GM21528 (cell line): ENCODE results near the gene HSD17B3.
"Not testable (repeated sequence)": the region's sequence is repeated elsewhere in the genome, so short reads cannot be mapped to it uniquely, and the experiment has no call there.

Experiments used
- ATAC-seq: cut with Tn5 transposase; IDR thresholded peaks from one replicate; pipeline ENCODE4 v1.9.1; 2021; ENCODE audit warnings: mild to moderate bottlenecking, moderate library complexity; ENCODE audit not compliant: unreplicated experiment, low FRiP score

The HSD17B3 gene

GRCh38 chr9:96302021-96302420, at the start of gene HSD17B3:
HSD17B3 (minus strand) TSS chr9:96302176; CDS start chr9:96302104, 72 bp downstream.
- no peak for ATAC-seq

GRCh38 chr9:96350866-96351265, 48.9 kb upstream of the HSD17B3 start:
- ATAC-seq: no peak

GRCh38 chr9:96348261-96348660, 46.3 kb upstream of the HSD17B3 start:
- no peak for ATAC-seq

- no peak for ATAC-seq
Measured at GRCh38 chr9:96345551-96345950, 43.6 kb upstream of the HSD17B3 start.

- no peak for ATAC-seq
Measured at GRCh38 chr9:96344458-96345180, 42.6 kb upstream of the HSD17B3 start.

- ATAC-seq: no peak
Measured at GRCh38 chr9:96343515-96344360, 41.8 kb upstream of the HSD17B3 start.

- no peak for ATAC-seq
Measured at GRCh38 chr9:96342571-96343245, 40.7 kb upstream of the HSD17B3 start.

- ATAC-seq: no peak
Measured at GRCh38 chr9:96340707-96341106, 38.7 kb upstream of the HSD17B3 start.

DNA sequence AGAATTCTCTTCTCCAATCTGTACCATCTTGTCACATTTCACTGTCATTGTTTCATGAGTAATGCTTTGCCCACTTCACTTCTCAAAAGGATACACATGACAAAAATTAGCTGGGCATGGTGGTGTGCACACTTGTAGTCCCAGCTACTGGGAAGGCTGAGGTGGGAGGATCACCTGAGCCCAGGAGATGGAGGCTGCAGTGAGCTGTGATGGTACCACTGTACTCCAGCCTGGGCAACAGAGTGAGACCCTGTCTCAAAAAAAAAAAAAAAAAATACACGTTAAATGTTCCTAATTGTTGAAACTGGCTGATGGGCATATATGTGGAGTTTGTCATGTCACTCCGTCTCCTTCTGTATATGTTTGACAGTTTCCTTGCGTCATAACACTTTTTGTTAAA, 36.3 kb upstream of the HSD17B3 start:
- ATAC-seq: no peak

DNA sequence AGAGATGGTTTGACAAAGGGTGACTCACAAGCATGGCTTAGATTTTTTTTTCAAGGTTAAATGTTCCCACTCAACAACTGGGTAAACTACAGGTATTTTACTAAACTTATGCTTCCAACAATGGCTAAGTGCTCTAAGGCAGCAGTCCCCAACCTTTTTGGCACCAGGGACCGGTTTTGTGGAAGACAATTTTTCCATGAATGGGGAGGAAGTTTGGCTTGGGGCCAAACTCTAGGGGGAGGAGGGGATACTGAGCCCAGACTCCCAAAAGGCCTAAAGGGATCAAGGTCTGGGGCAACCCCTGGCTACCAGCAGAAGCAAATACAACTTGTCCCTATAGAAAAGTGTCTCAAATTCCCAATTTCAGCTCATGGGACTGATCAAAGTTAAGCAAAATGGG, 32.0 kb upstream of the HSD17B3 start:
- no peak for ATAC-seq

- ATAC-seq: no peak
Measured at GRCh38 chr9:96331236-96331947, 29.4 kb upstream of the HSD17B3 start.

DNA sequence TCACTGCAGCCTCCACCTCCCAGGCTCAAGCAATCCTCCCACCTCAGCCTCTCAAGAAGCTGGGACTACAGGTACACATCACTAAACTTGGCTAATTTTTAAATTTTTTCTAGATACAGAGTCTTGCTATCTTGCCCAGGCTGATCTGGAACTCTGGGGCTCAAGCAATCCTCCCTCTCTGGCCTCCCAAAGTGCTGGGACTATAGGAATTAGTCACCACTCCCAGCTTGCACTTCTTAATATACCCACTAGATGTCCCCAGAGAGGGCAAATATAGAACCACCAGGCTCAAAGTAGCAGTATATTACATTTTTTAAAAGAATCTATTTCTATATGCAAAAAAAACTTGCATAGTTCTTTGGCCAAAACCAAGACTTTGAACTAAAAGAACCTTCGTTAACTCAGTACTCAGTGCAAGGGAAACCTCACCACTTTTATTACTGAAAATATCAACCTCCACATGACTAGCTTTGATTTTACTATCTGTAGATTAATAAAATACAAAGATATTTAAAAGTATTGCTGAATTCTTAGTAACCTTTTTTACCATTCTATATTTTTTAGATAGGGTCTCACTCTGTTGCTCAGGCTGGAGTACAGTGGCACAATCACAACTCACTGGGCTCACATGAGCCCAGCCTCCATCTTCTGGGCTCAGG, 25.8 kb upstream of the HSD17B3 start:
- ATAC-seq: no peak

GRCh38 chr9:96323169-96323568, 21.2 kb upstream of the HSD17B3 start:
- no peak for ATAC-seq

- not testable (repeated sequence) for ATAC-seq
Measured at GRCh38 chr9:96322736-96323135, 20.8 kb upstream of the HSD17B3 start.

GRCh38 chr9:96322210-96322609, 20.2 kb upstream of the HSD17B3 start:
- ATAC-seq: not testable (repeated sequence)

DNA sequence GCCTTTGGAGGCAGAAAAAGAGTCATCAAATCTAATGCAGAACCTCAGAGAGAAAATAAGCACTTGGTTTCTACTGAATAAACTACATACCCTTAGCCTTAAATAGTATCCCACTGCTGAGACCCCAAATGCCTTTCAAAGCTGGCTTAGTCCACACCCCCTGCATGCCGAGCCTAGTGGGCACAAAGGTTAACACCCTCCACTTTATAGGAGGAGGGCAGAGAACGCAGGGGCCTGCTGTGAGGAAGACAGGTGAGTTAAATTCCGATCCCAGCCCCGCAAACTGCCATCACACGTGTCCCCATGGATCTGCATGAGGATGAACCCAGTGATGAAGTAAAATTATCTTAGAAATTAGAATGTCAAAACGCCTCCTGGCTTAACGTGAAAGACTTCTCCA, 19.5 kb upstream of the HSD17B3 start:
- no peak for ATAC-seq

- no peak for ATAC-seq
Measured at GRCh38 chr9:96320749-96321280, 18.8 kb upstream of the HSD17B3 start.

- no peak for ATAC-seq
Measured at GRCh38 chr9:96318921-96319565, 17.1 kb upstream of the HSD17B3 start.

- ATAC-seq: no peak
Measured at GRCh38 chr9:96317335-96317980, 15.5 kb upstream of the HSD17B3 start.
